GM12878 (cell line): ENCODE data around the gene MACROD2.

ENCODE experiments used
- BACH1 ChIP-seq: fragments of 450-650 bp; IDR thresholded peaks from 2 replicates; pipeline ENCODE4 v1.6.1; 2017; ENCODE audit warnings: mild to moderate bottlenecking, borderline replicate concordance
- BCL11A ChIP-seq: IDR thresholded peaks from 2 replicates; pipeline ENCODE4 v1.6.1; 2011; ENCODE audit warnings: low read depth, low read length
- NRF1 ChIP-seq: conservative IDR thresholded peaks from 2 replicates; pipeline ENCODE4 v1.6.1; 2011; ENCODE audit warnings: mild to moderate bottlenecking, low read depth, low read length, improper control_type of control experiment
- SMAD1 ChIP-seq: fragments of 450-650 bp; IDR thresholded peaks from 2 replicates; pipeline ENCODE4 v1.6.1; 2018; ENCODE audit warnings: mild to moderate bottlenecking, low read depth; ENCODE audit not compliant: partially characterized antibody
- STAT3 ChIP-seq: IDR thresholded peaks from 2 replicates; pipeline ENCODE4 v1.6.1; 2011; ENCODE audit warnings: low read depth, low read length, improper control_type of control experiment
- TAF1 ChIP-seq: IDR thresholded peaks from 2 replicates; pipeline ENCODE4 v1.6.1; 2011; ENCODE audit warnings: mild to moderate bottlenecking, low read depth, low read length, borderline replicate concordance
- TF ChIP-seq, protein P1 (sequence below), 3 experiments: IDR thresholded peaks in 2 of 3; conservative IDR thresholded peaks in 1 of 3; 2 replicates each; pipeline ENCODE4 v1.5.1; 2011; ENCODE audit warnings: low read depth in 3 of 3, low read length in 3 of 3, mild to moderate bottlenecking in 3 of 3, control low read depth in 2 of 3, moderate library complexity in 2 of 3, inconsistent platforms in 1 of 3, mixed read lengths in 1 of 3; ENCODE audit not compliant: control insufficient read depth in 2 of 3, insufficient read depth in 1 of 3; ENCODE audit errors: extremely low read depth in 1 of 3
- TF ChIP-seq, protein P2 (sequence below): IDR thresholded peaks from 2 replicates; pipeline ENCODE4 v1.6.1; 2011; ENCODE audit warnings: low read depth, low read length, improper control_type of control experiment, borderline replicate concordance

GRCh38 chr20:14568701-14569100 lies 573.4 kb downstream of the MACROD2 start:
- TF ChIP-seq, protein P1, sequence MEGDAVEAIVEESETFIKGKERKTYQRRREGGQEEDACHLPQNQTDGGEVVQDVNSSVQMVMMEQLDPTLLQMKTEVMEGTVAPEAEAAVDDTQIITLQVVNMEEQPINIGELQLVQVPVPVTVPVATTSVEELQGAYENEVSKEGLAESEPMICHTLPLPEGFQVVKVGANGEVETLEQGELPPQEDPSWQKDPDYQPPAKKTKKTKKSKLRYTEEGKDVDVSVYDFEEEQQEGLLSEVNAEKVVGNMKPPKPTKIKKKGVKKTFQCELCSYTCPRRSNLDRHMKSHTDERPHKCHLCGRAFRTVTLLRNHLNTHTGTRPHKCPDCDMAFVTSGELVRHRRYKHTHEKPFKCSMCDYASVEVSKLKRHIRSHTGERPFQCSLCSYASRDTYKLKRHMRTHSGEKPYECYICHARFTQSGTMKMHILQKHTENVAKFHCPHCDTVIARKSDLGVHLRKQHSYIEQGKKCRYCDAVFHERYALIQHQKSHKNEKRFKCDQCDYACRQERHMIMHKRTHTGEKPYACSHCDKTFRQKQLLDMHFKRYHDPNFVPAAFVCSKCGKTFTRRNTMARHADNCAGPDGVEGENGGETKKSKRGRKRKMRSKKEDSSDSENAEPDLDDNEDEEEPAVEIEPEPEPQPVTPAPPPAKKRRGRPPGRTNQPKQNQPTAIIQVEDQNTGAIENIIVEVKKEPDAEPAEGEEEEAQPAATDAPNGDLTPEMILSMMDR (IDR thresholded peaks at IDR 0.05 in 2 of 3, conservative IDR thresholded peaks at IDR 0.05 in 1 of 3; ENCODE audit: control insufficient read depth in 2 of 3, extremely low read depth in 1 of 3, insufficient read depth in 1 of 3, low read depth in 3 of 3, low read length in 3 of 3) = no peak
- TF ChIP-seq STAT3 = no peak
- no peak for TF ChIP-seq BCL11A
- TF ChIP-seq BACH1 = no peak
- TF ChIP-seq NRF1 = no peak
- no peak for TF ChIP-seq SMAD1
- TF ChIP-seq, protein P2, sequence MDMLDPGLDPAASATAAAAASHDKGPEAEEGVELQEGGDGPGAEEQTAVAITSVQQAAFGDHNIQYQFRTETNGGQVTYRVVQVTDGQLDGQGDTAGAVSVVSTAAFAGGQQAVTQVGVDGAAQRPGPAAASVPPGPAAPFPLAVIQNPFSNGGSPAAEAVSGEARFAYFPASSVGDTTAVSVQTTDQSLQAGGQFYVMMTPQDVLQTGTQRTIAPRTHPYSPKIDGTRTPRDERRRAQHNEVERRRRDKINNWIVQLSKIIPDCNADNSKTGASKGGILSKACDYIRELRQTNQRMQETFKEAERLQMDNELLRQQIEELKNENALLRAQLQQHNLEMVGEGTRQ = no peak
- no peak for TF ChIP-seq TAF1
